Measurements from ENCODE around the gene HHIPL2.

The HHIPL2 gene

GRCh38 chr1:222557574-222557973, 9.7 kb upstream of the HHIPL2 start:
- DNase-seq (ENCODE audit: low read depth): no peak
- no peak for TF ChIP-seq CTCF (conservative IDR thresholded peaks at IDR 0.05; ENCODE audit: control insufficient read depth, insufficient read depth, low read depth, low read length)

GRCh38 chr1:222557148-222557547, 9.2 kb upstream of the HHIPL2 start:
- H3K4me3 ChIP-seq (ENCODE audit: control insufficient read depth, low read depth, low read length): no peak overlapping the region
- DNase-seq (ENCODE audit: low read depth): peak; percentile 47
- no peak for TF ChIP-seq CTCF (conservative IDR thresholded peaks at IDR 0.05; ENCODE audit: control insufficient read depth, insufficient read depth, low read depth, low read length)

More at GRCh38 chr1:222557574-222557973, 9.7 kb upstream of the HHIPL2 start:
- H3K4me3 ChIP-seq (ENCODE audit: control insufficient read depth, low read depth, low read length): no peak overlapping the region

- H3K4me3 ChIP-seq (ENCODE audit: control insufficient read depth, low read depth, low read length): no peak overlapping the region
- DNase-seq (ENCODE audit: low read depth): peak; percentile 12
- TF ChIP-seq CTCF (conservative IDR thresholded peaks at IDR 0.05; ENCODE audit: control insufficient read depth, insufficient read depth, low read depth, low read length): no peak
Observed at GRCh38 chr1:222555992-222556615, 8.2 kb upstream of the HHIPL2 start.

- no peak for DNase-seq (ENCODE audit: low read depth)
- TF ChIP-seq CTCF (conservative IDR thresholded peaks at IDR 0.05; ENCODE audit: control insufficient read depth, insufficient read depth, low read depth, low read length): no peak
Observed at GRCh38 chr1:222554177-222554576, 6.3 kb upstream of the HHIPL2 start.

GRCh38 chr1:222552882-222553281, 5.0 kb upstream of the HHIPL2 start:
- peak; percentile 26 for DNase-seq (ENCODE audit: low read depth)
- no peak for TF ChIP-seq CTCF (conservative IDR thresholded peaks at IDR 0.05; ENCODE audit: control insufficient read depth, insufficient read depth, low read depth, low read length)
- no peak overlapping the region for H3K4me3 ChIP-seq (ENCODE audit: control insufficient read depth, low read depth, low read length)

More at GRCh38 chr1:222554177-222554576, 6.3 kb upstream of the HHIPL2 start:
- H3K4me3 ChIP-seq (ENCODE audit: control insufficient read depth, low read depth, low read length): no peak overlapping the region

- TF ChIP-seq CTCF (conservative IDR thresholded peaks at IDR 0.05; ENCODE audit: control insufficient read depth, insufficient read depth, low read depth, low read length): no peak
- no peak overlapping the region for H3K4me3 ChIP-seq (ENCODE audit: control insufficient read depth, low read depth, low read length)
- DNase-seq (ENCODE audit: low read depth): no peak
Observed at GRCh38 chr1:222547260-222547614, 667 bp downstream of the HHIPL2 start.
